Brain microvascular endothelial cell (primary cell): ENCODE measurements around the gene SUSD6.

Experiments
- DNase-seq: peaks from one replicate; pipeline ENCODE4 v3.0.0-alpha.2; 2020
- H3K27ac ChIP-seq: fragments of 250-450 bp; sonication (Bioruptor Pico); 2 replicates; pipeline ENCODE4 v1.5.1; 2020; ENCODE audit warnings: mild to moderate bottlenecking, moderate library complexity
- H3K27me3 ChIP-seq: fragments of 250-450 bp; sonication (Bioruptor Pico); replicated peaks from 2 replicates; pipeline ENCODE4 v1.5.1; 2020; ENCODE audit warnings: mild to moderate bottlenecking
- H3K36me3 ChIP-seq: fragments of 250-450 bp; sonication (Bioruptor Pico); replicated peaks from 2 replicates; pipeline ENCODE4 v1.5.1; 2020; ENCODE audit warnings: mild to moderate bottlenecking
- H3K4me3 ChIP-seq: 2 replicates; pipeline ENCODE4 v1.5.1; 2011; ENCODE audit warnings: low read depth, mild to moderate bottlenecking, control low read depth, low read length, moderate library complexity
- CTCF ChIP-seq: IDR thresholded peaks from 2 replicates; pipeline ENCODE4 v1.5.1; 2011; ENCODE audit warnings: low read depth, mild to moderate bottlenecking, moderate library complexity, low read length, control low read depth, inconsistent platforms; ENCODE audit errors: missing control alignments
- in situ Hi-C: cut with HindIII; loops from 2 replicates; pipeline ENCODE4 v1.10.0; 2017; ENCODE audit warnings: low sequenced_read_pairs, low pct_ligation_motif_present

SUSD6 gene

GRCh38 chr14:69657950-69658355, 46.6 kb downstream of the SUSD6 start:
- no peak for DNase-seq
- no peak overlapping the region for H3K4me3 ChIP-seq
- H3K27ac ChIP-seq = no peak overlapping the region

GRCh38 chr14:69658664-69659261, 47.4 kb downstream of the SUSD6 start:
- H3K27ac ChIP-seq = no peak overlapping the region
- in situ Hi-C loops = no loop called here
- peak; percentile 33 for DNase-seq

More at GRCh38 chr14:69657950-69658355, 46.6 kb downstream of the SUSD6 start:
- in situ Hi-C loops = no loop called here
- Histone ChIP-seq H3K27me3 (no peaks in the 10 kb centered on the region), H3K36me3 (peaks cover 5% of the 10 kb centered on the region)
- TF ChIP-seq CTCF = no peak

GRCh38 chr14:69660344-69661193, 49.2 kb downstream of the SUSD6 start:
- in situ Hi-C loops = no loop called here
- no peak for TF ChIP-seq CTCF

More at GRCh38 chr14:69658664-69659261, 47.4 kb downstream of the SUSD6 start:
- no peak for TF ChIP-seq CTCF
- no peak overlapping the region for H3K4me3 ChIP-seq
- H3K36me3 ChIP-seq = peaks cover 5% of the 10 kb centered on the region
- H3K27me3 ChIP-seq = no peaks in the 10 kb centered on the region

GRCh38 chr14:69661194-69661537, 49.8 kb downstream of the SUSD6 start:
- Histone ChIP-seq H3K36me3 (peaks cover 5% of the 10 kb centered on the region), H3K27me3 (no peaks in the 10 kb centered on the region), H3K27ac (no peak overlapping the region), H3K4me3 (no peak overlapping the region)
- no peak for DNase-seq
- TF ChIP-seq CTCF = no peak
- in situ Hi-C loops = no loop called here

More at GRCh38 chr14:69660344-69661193, 49.2 kb downstream of the SUSD6 start:
- Histone ChIP-seq H3K27ac (no peak overlapping the region), H3K4me3 (no peak overlapping the region), H3K36me3 (peaks cover 5% of the 10 kb centered on the region), H3K27me3 (no peaks in the 10 kb centered on the region)
- DNase-seq = no peak

- H3K27me3 ChIP-seq = no peaks in the 10 kb centered on the region
- no peak overlapping the region for H3K27ac ChIP-seq
- no peak for TF ChIP-seq CTCF
- H3K36me3 ChIP-seq = peaks cover 5% of the 10 kb centered on the region
- H3K4me3 ChIP-seq = no peak overlapping the region
- in situ Hi-C loops = no loop called here
- no peak for DNase-seq
Measured at GRCh38 chr14:69662636-69663299, 51.4 kb downstream of the SUSD6 start.
